NCI-H2196 treated with DMSO at 0.1 percent for 48 hours (cell line): ENCODE results near the gene ALDH1A2.

Experiments used
- DNase-seq: peaks from one replicate; lab custom pipeline; 2025; ENCODE audit not compliant: unreplicated experiment; lab: John Stamatoyannopoulos, UW

Gene ALDH1A2

DNA sequence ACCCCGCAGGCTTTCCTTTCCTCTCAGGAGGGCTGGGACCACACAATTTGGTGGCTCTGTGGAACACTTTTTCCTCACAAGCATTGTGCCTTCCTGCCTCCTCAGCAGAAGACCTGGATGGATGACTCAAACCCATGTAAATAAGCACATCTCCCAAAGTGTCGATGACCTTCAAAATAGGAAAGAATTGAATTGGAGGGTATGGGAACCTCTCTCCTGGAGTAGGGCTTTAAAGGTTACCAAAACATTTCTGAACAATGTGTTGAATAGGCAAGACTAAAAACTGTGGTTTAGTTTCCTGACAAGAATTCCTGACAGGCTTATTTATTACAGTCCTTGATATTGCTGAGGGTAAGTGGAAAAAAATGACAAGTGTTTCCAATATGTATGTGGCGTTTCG is 118.2 kb downstream of the ALDH1A2 start:
- no peak for DNase-seq

DNA sequence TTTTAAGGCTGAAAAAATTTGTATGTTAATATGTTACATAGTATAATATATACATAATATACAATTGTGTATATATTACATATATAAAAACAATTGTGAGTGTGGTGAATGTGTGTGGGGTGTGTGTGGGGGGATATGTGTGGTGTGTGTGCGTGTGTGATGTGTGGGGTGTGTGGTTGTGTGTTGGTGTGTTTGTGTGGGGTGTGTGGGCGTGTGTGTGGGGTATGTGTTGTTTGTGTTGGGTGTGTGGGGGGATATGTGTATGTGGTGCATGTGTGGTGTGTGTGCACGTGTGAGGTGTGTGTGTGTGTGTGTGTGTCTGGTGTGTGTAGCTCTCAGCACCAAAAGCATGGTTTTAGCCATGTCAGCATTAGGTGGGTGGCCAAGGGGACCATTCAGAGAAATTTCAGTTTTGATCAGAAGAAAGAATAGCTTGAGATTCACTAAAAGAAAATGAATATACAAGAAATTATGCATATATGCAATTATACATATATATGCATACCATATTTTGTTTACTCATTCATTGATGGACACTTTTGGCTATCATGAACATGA is 118.9 kb downstream of the ALDH1A2 start:
- no peak for DNase-seq

DNA sequence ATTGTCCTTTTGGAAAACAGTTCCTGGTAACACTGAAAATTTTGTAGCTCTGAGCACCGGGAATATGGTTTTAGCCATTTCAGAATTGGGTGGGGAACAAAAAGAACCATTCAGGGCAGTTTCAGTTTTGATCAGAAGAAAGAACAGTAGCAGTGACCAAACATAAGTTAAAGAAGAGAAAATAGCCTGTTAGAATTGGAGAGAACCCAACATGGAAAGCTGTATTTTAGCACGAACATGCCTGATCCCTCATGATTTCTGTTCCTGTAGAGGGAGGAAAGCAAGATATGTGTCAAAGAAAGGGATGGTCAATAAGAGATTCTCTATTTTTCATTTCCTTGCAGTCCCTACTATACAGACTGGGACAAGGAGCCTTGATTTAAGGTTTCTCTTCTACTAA is 119.9 kb downstream of the ALDH1A2 start:
- no peak for DNase-seq

DNA sequence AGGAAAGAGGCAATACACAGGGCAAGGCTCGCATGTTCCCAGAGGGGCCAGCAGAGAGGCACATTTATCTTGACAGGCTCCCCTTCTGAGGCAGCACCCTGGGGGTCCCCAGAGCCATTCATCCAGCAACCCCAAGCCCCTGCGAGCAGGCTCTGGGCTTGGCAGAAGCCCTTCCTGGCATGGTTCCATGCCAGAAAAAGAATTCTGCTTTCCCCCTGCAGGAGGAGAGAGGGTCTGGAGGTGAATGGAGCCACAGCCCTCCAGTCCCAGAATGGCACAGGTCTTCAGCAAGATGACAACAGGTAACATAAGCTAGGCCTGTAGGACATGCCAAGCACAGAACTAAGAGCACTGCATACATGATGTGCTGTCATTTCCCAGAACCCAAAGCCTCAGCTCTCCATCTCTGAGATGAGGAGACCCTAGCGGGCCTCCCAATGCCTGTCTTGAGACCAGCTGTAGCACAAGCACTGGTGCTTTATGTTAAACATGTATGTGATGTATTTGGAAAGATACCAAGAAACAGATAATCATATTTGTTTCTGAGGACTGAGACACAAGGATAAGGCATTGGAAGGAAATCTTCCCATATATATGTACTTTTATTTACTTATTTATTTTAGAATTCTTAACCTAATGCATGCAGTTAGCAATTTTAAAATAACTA is 121.6 kb downstream of the ALDH1A2 start:
- DNase-seq, result no peak

DNA sequence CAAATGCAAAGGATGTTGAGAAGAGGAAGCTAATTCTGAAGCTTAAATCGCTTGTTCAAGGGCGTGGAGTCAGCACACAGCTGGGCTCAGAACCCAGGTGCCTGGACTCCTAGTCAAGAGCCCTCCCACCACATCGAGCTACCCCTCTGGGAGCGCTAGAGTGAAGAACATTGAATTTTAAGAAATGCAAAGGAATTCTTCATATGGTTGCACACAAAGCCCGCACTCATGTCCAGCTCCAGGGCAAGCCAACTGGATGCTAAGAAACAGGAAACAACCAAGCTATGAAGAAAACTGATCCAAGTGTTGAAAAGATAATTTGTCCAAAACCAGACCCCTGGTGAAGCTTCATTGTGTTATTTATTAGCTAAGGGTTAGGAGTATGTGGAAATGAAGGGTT is 122.3 kb downstream of the ALDH1A2 start:
- no peak for DNase-seq

DNA sequence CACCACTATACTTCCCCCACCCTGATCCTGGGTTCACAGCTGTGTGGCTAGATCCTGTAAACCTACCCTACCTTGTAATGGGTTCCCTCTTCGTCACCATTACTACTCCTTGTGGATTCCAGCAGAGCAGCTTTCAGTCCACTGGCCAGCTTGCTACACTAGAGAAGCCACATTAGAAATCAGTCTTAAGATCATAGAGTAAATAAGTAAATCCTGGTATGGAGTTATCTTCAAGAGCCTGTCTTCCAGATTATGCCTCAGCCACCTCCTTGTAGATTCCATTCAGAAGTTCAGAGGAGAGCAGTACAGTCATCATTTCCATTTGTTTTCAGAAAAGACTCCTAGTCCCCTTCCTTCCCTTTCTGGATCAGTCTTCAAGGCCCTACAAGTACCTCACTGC is 123.7 kb downstream of the ALDH1A2 start:
- DNase-seq, result no peak

DNA sequence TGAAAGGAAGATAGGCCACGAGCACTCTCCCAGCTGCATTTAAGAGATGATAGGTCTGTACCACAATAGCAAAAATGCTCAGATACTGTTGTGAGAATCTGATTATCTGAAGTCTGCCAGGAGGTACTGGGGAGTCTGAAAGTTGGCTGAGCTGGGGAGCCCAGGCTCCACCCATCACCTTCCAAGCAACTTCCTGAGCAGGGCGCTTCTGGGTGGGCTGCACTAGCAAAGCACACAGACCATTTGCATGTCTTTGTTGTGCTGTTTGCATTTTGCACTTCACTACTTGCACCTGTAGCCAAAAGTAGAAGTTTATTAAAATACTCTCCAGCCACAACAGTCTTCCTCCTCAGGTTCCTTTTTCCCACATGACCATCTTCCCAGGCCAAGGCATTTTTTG is 133.2 kb downstream of the ALDH1A2 start:
- no peak for DNase-seq

DNA sequence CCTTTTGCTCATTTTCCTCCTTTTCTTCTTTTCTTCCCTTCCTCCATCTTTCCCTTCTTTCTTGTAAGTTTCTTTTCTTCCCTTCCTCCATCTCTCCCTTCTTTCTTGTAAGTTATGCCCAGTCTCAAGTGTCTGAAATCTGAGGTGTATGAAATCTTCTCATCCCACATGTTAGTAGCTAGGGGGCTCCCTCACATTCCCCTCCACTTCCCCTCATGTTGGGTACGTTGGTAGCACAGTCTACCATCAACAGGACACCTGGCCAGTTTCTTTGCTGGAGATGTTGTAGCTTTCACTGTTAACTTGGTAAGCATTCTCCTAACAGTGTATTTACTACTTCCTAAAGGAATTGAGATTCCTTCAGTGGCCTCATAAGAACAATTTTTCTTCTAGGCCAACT is 133.9 kb downstream of the ALDH1A2 start:
- DNase-seq, result no peak

DNA sequence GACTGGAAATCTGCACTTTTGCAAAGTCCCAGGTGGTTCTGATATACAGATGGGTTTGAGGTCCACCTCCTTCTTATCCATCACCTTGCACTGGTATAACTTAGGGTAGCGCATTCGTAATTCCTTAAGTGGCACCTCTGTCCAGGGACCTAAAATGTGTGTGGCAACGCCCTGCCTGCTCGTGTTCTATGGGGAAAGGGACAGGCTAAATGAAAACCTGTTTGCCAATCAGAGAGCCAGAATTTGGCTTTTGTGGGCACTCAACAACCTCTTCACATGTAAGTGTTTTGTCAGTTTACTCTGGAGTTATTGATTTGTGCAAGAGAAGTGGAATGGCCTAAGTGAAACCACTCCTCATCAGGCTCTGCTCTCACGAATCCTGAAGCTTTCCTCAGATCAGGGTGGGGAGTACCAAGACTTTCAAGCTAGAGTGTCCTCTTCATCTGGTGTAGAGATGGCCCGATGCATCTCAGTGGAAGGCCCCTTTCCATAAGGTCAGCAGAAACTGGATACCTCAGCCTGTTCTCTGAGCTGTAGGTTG is 138.3 kb downstream of the ALDH1A2 start:
- no peak for DNase-seq

DNA sequence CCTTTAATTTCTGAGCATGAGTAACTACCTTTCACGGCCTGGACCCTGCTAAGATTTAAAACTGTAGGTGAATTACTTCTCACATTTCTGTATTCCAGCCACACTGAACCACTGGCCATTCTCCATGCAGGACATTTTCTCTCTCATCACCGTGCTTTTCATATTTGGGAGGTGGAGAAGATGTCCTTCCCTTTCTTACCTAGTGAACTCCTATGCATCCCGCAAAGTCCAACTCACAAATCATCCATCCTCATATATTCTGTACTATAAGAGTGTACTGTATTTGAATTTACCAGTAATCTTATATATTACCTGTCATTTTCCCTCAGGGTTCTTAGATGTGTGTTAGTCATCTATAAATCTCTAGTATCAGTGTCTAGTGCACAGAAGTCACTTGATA is 139.9 kb downstream of the ALDH1A2 start:
- no peak for DNase-seq

DNA sequence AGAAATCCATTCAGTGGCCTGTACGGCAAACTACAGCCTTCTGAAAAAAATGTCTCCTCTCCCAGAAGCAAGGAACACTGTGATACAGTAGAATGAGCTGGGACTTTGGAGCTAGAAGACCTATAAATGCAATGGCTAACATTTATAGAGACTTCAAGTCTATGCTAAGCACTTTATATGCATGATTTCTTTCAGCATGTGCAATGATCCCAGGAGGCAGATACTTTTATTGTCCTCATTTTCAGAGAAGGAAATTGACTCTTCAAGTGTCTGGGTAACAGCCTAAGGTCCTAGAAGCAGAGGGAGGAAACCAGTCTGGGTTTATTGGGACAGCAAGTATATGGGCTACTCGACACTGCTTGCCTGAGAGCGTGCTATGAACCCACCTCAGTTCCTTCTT is 140.9 kb downstream of the ALDH1A2 start:
- DNase-seq, result no peak

DNA sequence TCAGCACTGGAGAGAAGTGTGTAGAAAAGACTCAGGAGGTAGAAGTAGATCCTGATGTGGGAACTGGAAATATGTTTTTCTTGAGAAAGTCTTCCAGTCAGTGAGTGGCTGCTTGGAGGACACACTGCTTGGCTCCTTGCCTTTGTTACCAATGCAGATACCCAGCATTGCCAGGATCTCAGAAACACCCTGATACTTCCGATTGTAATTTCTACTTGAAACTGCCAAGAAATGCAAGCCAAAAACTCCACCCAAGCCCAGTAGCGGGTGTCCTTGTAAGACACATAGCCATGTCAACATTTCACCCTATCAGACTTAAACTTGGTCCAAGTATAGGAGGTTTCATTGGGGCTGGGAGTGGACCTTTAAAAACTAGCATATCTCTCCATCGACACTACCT is 141.8 kb downstream of the ALDH1A2 start:
- no peak for DNase-seq

DNA sequence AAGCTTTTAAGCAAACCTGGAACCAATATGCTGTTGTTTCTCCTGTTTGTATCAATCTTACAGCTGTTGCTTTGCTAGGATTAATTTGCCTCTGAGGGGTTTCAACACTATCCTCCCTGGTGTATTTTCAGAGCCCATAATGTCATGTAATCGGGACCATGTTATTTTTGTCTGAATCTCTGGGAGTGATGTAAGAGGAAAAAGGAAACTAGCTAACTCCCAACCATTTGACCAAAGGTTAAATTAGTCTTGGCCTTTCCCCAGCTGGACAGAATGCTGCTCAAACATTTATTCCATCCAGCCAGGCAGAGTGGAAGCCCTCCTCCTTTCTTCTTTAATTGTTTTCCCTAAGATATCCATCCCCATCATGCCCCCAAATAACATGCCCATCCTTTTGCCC is 142.2 kb downstream of the ALDH1A2 start:
- DNase-seq, result no peak

DNA sequence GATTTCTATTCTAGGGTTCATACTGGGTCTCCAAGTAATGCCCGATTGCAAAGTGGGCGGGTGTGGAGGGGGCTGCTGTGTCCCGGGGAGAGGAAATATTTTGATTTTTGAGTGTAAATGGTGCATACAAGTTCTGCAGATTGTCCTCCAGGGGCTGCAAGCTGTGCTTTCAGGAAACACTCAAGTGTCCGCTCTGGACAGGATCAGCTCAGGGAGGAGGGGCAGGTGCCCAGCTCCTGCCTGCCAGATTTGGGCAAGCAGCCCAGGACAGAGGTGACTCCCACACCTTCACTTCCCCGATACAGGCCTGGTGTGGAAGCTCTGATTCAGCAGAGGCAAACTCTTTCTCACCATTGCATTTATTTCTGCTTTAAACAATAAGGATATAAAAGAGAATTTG is 142.7 kb downstream of the ALDH1A2 start:
- no peak for DNase-seq

DNA sequence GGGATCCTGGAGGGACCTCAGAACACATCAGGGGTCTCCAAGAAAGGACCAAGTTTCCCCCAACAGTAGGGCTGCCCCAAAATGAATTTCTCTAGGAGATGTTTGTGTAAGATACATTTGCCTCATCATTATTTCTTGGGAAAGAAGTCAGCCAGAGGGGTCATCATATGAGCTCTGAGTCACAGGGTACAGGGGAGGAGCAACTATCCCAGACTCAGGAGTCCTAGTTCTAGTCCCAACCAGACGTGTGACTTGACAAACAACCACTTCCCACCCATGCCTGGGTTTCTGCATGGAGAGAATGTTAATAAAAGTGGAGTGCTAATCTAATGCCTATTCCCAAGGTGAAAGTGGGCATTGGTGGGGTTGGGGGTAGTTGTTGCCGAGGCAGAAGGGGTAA is 144.1 kb downstream of the ALDH1A2 start:
- no peak for DNase-seq

DNA sequence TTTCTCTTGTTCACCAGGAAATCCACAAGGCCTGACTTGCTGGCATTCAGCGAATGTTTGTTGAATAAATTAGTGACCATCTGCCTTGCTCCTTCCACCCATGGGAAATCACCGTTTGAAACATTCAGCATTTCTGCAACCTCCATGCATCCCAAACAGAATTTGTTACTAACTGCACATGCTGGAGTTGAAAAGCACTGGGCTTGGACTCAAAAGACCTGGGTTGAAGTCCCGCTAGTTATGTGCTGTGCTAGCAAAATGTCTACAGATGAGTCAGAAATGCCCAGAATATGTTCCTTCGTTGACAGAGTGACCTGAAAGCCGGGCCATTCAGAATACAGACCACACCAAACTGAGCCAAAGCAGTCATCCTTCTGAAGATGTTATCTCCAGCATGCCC is 144.6 kb downstream of the ALDH1A2 start:
- no peak for DNase-seq

DNA sequence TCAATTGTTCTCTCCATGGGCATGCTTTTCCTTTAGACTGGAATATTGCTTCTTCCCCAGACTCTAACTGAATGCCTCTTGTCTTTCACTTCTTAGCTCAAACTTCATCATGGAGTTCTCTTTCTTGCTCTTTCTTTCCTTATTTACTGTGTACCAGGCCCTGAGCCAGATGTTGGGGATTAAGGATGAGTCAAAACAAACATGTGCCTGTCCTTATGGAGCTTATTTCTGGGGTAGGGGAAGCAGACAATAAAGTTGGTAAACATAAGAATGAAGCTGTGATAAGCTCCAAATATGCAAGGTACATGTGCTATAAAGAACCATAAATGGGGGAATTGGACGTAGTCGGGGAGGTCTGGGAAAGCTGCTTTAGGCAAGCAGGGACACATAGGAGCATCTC is 145.8 kb downstream of the ALDH1A2 start:
- DNase-seq, result no peak

DNA sequence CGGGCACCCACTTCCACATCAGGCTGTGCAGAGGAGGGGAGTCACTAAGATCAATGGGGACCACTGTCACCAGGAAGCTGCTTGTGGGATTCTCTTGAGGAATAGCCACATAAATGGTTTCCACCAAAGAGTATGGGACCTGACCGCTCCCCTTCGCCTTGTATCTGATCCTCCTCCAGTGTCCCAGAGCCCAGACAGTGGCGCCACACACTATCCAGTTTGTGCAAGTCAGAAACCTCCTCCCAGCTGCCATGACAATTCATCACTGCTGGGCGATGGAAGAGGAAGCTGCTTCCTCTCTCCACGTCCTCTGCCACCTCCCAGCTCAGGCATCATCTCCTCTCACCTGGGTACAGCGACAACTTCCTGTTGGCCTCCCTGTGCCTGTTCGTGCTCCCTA is 147.5 kb downstream of the ALDH1A2 start:
- DNase-seq, result no peak

DNA sequence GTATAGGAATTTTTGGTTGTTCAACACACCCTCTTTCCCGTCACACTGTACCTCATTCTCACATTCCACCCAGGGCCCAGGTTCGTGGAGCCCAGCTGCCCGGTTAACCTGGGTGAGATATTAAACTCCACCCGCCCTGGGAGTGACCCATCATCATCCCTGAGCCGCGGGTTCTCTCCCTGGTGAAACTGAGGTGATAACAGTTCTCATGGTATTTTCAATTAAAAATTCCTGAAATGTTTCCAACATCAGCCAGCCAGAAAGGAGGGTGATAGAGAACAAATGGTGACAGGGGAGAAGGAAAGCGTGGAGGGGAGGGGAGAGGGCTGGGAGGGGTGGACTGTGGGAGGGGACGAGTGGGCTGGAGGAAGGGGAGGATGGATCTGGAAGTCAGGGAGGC is 148.8 kb downstream of the ALDH1A2 start:
- no peak for DNase-seq

DNA sequence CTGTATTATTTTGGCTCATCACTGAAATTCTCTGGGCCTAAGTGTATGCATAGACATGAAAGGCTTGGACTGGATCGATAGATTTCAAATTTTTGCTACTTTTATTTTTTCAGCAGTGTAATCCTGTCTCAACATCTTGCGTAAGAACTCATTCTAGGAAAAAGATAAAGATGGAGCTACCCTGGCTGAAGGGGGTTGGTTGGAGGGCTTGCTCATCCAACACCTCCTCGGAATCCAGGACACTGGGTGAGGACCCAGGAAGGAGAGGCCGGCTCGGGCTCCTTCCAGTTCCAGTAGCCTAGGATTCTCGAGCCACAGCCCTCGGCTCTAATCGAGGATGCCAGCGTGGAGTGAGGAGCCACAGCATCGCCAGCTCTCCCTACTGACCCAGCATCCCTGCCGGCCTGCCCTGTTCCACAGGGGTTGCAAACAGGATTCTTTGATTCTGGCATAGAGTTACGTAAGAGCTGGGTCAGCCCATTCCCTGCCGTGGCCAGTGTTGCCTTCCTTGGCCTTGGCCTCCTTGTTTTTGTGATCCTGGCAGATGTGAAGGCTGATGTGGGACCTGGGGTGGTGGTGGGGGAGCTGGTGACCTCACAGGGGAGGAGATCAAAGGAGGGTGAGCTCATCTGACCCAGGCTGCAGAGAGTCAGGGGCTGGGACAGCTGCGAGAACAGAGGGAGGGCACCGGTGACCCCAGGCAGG is 149.5 kb downstream of the ALDH1A2 start:
- no peak for DNase-seq

DNA sequence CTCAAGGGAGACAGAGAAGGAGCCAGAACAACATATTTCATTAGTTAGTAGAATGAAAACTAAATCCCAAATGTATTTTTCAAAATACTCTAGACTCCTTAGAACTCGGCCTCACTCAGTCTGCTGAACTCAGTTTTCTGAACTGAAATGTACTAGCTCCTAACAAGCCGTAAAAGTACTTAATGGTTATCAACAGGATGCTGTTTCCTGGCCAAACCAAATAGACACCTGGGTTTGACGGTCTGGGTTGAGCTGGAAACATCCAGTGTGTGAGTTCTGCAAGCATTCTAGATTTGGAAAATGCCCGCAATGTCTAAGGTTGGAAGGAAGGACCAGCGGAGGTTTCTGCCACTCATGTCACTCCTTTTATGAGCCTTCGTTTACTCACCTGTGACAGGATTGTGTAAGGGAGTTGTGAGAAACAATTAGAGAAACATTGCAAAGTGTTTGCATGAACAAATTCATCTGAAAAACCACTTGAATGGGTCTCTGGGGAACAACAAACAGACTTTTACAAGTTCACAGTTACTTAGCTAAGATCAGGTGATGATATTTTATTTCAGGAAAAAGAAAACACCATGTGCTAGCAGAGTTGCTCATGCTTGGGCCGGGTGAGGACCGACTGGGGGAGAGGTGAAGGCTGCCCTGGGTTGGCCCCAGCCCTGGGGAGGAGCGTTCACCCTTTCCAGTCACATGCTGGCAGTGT is 151.0 kb downstream of the ALDH1A2 start:
- DNase-seq, result no peak

DNA sequence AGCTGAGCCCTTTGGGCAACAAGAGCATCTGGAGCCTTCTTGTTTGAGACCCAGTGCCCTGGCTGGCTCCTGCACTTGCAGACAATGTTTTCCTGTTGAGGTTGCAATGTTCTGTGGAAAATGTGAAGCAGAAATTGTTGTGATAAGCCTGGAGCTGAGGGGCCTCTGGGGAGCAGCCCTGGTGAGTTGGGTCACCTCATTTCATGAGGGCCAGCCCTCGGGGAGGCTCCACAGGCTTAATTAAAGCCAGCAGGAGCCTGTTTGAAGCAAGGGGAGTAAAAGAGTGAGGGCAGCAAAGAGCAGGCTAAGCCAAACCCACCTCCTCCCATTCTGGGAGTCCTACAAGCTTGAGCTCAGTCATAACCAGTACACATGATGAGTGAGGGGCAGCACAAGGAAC is 154.3 kb downstream of the ALDH1A2 start:
- no peak for DNase-seq
